ENCODE results near the gene KAZN.

KAZN gene

GRCh38 chr1:15157524-15158399 lies 559.3 kb downstream of the KAZN start:
- Histone ChIP-seq H3K9me2 (replicated peaks; ENCODE audit: control insufficient read depth, low read length) (no peaks in the 10 kb centered on the region), H3K9me3 (ENCODE audit: control insufficient read depth, insufficient read depth, low read length) (no peaks in the 10 kb centered on the region), H3F3A (ENCODE audit: control insufficient read depth, insufficient read depth) (no peaks in the 10 kb centered on the region), H3K4me2 (ENCODE audit: low read length) (no peak overlapping the region), H3K79me2 (ENCODE audit: control insufficient read depth, low read length) (no peaks in the 10 kb centered on the region), H3K27ac (ENCODE audit: low read depth, low read length) (no peak overlapping the region), H3K4me3 (ENCODE audit: low read length) (no peak overlapping the region), H4K20me1 (ENCODE audit: control insufficient read depth, insufficient read depth, low read depth, low read length) (no peaks in the 10 kb centered on the region), H3K36me3 (ENCODE audit: control insufficient read depth, low read length) (no peaks in the 10 kb centered on the region), H3K27me3 (ENCODE audit: control insufficient read depth, low read length) (peaks cover 2% of the 10 kb centered on the region; the same call in 1 of the 2 replicates), H3K4me1 (ENCODE audit: control insufficient read depth, low read length) (no peaks in the 10 kb centered on the region)
- TF ChIP-seq CTCF (IDR thresholded peaks at IDR 0.05; ENCODE audit: low read depth, low read length, poor library complexity, severe bottlenecking) (no peak), EZH2phosphoT487 (IDR thresholded peaks at IDR 0.05; ENCODE audit: borderline replicate concordance, low read length) (no peak)

DNA sequence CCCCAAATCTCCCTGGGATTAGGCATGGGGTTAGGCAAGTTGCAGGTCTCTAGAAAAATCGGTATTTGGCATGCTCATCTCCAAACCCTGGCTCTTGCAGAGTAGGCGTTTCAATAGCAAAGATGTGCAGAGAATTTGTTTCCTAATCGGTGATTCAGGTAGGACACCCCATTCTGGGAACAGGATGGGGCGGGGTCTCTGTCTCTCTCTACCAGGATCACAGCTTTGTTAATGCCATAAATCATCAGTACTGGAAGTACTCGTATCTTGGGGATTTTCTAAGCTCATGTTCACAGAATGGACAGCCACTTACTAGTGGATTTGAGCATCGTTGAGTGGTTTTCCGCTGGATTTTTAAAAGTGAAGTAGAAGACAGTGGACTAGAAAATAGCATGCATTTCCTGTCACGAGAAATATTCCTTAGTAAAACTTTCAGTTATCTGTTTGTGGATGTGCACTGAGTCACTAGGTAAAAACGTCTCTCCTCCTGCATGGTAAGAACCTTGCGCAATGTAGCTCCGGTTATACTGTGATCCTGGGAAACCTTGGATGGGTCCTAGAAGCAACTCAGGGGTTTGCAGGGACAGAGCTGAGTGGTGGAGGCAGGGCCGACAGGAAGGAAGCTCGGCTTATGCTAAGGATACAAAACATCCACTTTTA lies 560.2 kb downstream of the KAZN start:
- H3K9me3 ChIP-seq (ENCODE audit: control insufficient read depth, insufficient read depth, low read length): no peaks in the 10 kb centered on the region
- no peaks in the 10 kb centered on the region for H3K36me3 ChIP-seq (ENCODE audit: control insufficient read depth, low read length)
- H3K4me2 ChIP-seq (ENCODE audit: low read length): no peak overlapping the region
- no peaks in the 10 kb centered on the region for H3K79me2 ChIP-seq (ENCODE audit: control insufficient read depth, low read length)
- H3K27ac ChIP-seq (ENCODE audit: low read depth, low read length): no peak overlapping the region
- H3K4me3 ChIP-seq (ENCODE audit: low read length): no peak overlapping the region
- H3K9me2 ChIP-seq (replicated peaks; ENCODE audit: control insufficient read depth, low read length): no peaks in the 10 kb centered on the region
- TF ChIP-seq CTCF (IDR thresholded peaks at IDR 0.05; ENCODE audit: low read depth, low read length, poor library complexity, severe bottlenecking) (no peak), EZH2phosphoT487 (IDR thresholded peaks at IDR 0.05; ENCODE audit: borderline replicate concordance, low read length) (no peak)
- no peaks in the 10 kb centered on the region for H3K4me1 ChIP-seq (ENCODE audit: control insufficient read depth, low read length)
- H3F3A ChIP-seq (ENCODE audit: control insufficient read depth, insufficient read depth): no peaks in the 10 kb centered on the region
- H3K27me3 ChIP-seq (ENCODE audit: control insufficient read depth, low read length): peaks cover 2% of the 10 kb centered on the region; the same call in 1 of the 2 replicates
- no peaks in the 10 kb centered on the region for H4K20me1 ChIP-seq (ENCODE audit: control insufficient read depth, insufficient read depth, low read depth, low read length)

DNA sequence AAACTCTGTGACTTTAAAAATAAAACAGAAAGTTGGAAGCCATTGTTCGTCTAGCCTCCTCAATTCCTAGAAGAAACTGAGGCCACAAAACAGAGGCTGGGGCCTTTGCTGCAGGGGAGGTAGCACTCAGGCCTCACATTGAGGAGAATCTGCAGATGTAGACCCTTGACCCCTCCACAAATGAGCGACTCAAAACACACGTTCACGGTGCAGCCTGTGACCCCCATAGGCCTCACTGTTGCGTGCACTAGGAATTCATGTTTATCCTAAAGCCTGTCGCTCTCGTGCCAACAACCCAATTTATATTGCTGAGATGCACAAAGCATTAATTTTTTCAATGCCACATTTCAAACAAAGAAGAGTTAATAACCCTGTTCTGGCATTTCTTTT lies 560.7 kb downstream of the KAZN start:
- H4K20me1 ChIP-seq (ENCODE audit: control insufficient read depth, insufficient read depth, low read depth, low read length): no peaks in the 10 kb centered on the region
- no peaks in the 10 kb centered on the region for H3F3A ChIP-seq (ENCODE audit: control insufficient read depth, insufficient read depth)
- no peaks in the 10 kb centered on the region for H3K36me3 ChIP-seq (ENCODE audit: control insufficient read depth, low read length)
- H3K4me2 ChIP-seq (ENCODE audit: low read length): no peak overlapping the region
- no peaks in the 10 kb centered on the region for H3K4me1 ChIP-seq (ENCODE audit: control insufficient read depth, low read length)
- H3K27ac ChIP-seq (ENCODE audit: low read depth, low read length): no peak overlapping the region
- no peaks in the 10 kb centered on the region for H3K9me2 ChIP-seq (replicated peaks; ENCODE audit: control insufficient read depth, low read length)
- H3K27me3 ChIP-seq (ENCODE audit: control insufficient read depth, low read length): peaks cover 2% of the 10 kb centered on the region; the same call in 1 of the 2 replicates
- TF ChIP-seq CTCF (IDR thresholded peaks at IDR 0.05; ENCODE audit: low read depth, low read length, poor library complexity, severe bottlenecking): no peak
- no peak for TF ChIP-seq EZH2phosphoT487 (IDR thresholded peaks at IDR 0.05; ENCODE audit: borderline replicate concordance, low read length)
- no peak overlapping the region for H3K4me3 ChIP-seq (ENCODE audit: low read length)
- H3K9me3 ChIP-seq (ENCODE audit: control insufficient read depth, insufficient read depth, low read length): no peaks in the 10 kb centered on the region
- no peaks in the 10 kb centered on the region for H3K79me2 ChIP-seq (ENCODE audit: control insufficient read depth, low read length)
